Brain microvascular endothelial cell (primary cell): Measurements from ENCODE around the gene MEF2C.

Experiments
- DNase-seq: peaks from one replicate; pipeline ENCODE4 v3.0.0-alpha.2; 2020
- H3K27ac ChIP-seq: fragments of 250-450 bp; sonication (Bioruptor Pico); 2 replicates; pipeline ENCODE4 v1.5.1; 2020; ENCODE audit warnings: mild to moderate bottlenecking, moderate library complexity
- H3K27me3 ChIP-seq: fragments of 250-450 bp; sonication (Bioruptor Pico); replicated peaks from 2 replicates; pipeline ENCODE4 v1.5.1; 2020; ENCODE audit warnings: mild to moderate bottlenecking
- H3K36me3 ChIP-seq: fragments of 250-450 bp; sonication (Bioruptor Pico); replicated peaks from 2 replicates; pipeline ENCODE4 v1.5.1; 2020; ENCODE audit warnings: mild to moderate bottlenecking
- H3K4me3 ChIP-seq: 2 replicates; pipeline ENCODE4 v1.5.1; 2011; ENCODE audit warnings: low read depth, mild to moderate bottlenecking, control low read depth, low read length, moderate library complexity
- in situ Hi-C: cut with HindIII; loops from 2 replicates; pipeline ENCODE4 v1.10.0; 2017; ENCODE audit warnings: low sequenced_read_pairs, low pct_ligation_motif_present
- TF ChIP-seq, protein P1 (sequence below): IDR thresholded peaks from 2 replicates; pipeline ENCODE4 v1.5.1; 2011; ENCODE audit warnings: low read depth, mild to moderate bottlenecking, moderate library complexity, low read length, control low read depth, inconsistent platforms; ENCODE audit errors: missing control alignments

MEF2C gene

DNA sequence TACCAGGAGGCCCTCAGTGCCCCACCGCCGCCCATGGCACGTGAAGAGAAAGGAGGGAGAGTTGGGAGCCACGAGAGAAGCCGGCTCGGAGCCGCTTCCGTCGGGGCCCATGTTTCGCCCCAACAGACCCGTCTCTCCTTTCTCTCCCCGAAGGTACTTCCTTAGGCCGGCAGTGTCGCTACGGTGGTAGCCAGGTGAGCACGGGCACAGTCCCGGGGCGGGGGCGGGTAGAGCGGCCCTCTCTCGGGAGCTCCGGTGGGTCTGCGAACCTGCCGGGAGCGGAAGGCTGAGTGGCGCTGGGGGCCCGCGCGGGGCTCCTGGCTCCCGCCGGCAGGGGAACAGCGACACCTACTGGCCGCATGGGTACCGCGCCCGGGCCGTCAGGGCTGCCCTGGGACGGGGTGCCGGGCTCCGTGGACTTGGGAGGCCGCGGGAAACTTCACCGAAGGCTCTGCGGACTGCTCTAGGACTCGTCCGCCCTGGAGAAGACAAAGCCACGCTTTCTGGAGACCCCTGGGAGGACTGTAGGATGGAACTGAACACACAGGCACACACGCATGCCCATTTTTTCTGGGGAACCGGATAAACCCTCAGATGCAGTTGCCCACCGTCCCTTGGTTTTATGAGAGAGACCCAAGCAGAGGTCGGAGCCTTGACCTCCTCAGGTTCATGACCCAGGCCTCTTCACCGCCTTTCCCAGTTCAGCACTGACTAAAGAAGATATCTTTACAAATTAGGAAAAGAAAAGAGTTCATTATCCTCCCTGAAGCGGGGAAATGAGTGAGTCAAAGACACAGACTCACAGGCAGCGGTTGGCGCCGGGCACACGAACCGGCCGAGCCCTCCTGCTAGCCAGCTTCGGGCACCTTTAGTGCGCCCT, 202.5 kb downstream of the MEF2C start:
- peak overlapping the region; percentile 57 for H3K4me3 ChIP-seq
- TF ChIP-seq, protein P1, sequence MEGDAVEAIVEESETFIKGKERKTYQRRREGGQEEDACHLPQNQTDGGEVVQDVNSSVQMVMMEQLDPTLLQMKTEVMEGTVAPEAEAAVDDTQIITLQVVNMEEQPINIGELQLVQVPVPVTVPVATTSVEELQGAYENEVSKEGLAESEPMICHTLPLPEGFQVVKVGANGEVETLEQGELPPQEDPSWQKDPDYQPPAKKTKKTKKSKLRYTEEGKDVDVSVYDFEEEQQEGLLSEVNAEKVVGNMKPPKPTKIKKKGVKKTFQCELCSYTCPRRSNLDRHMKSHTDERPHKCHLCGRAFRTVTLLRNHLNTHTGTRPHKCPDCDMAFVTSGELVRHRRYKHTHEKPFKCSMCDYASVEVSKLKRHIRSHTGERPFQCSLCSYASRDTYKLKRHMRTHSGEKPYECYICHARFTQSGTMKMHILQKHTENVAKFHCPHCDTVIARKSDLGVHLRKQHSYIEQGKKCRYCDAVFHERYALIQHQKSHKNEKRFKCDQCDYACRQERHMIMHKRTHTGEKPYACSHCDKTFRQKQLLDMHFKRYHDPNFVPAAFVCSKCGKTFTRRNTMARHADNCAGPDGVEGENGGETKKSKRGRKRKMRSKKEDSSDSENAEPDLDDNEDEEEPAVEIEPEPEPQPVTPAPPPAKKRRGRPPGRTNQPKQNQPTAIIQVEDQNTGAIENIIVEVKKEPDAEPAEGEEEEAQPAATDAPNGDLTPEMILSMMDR, result peak; percentile 77
- H3K36me3 ChIP-seq, result no peaks in the 10 kb centered on the region
- H3K27ac ChIP-seq, result no peak overlapping the region
- no peak for DNase-seq
- in situ Hi-C loops, result loop anchor here (10.0 kb wide), 2 partner anchors 536 to 896 kb away; no protein-coding TSS in a partner anchor
- peaks cover 95% of the 10 kb centered on the region for H3K27me3 ChIP-seq

DNA sequence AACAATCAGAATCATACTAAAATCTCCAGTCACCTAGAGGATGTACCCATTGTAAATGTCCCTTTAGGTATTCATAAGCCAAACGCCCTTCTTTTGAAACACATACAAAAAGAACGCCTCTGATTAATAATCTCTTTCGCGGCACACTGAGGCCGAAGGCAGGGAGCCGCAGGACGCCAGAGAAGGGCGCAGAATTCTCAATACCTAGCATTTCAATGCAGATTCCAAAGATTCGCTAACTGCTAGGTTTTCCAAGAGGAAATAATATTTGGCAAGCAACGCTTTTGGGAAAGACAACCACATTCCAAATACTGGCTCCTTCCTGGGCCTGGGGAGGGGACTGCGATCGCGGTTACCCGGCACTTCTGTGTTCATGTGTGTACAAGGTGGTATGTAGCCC, 203.3 kb downstream of the MEF2C start:
- Histone ChIP-seq H3K4me3 (no peak overlapping the region), H3K36me3 (no peaks in the 10 kb centered on the region), H3K27me3 (peaks cover 95% of the 10 kb centered on the region), H3K27ac (no peak overlapping the region)
- TF ChIP-seq, protein P1, result no peak
- in situ Hi-C loops, result loop anchor here (10.0 kb wide), 2 partner anchors 535 to 895 kb away; no protein-coding TSS in a partner anchor
- no peak for DNase-seq

DNA sequence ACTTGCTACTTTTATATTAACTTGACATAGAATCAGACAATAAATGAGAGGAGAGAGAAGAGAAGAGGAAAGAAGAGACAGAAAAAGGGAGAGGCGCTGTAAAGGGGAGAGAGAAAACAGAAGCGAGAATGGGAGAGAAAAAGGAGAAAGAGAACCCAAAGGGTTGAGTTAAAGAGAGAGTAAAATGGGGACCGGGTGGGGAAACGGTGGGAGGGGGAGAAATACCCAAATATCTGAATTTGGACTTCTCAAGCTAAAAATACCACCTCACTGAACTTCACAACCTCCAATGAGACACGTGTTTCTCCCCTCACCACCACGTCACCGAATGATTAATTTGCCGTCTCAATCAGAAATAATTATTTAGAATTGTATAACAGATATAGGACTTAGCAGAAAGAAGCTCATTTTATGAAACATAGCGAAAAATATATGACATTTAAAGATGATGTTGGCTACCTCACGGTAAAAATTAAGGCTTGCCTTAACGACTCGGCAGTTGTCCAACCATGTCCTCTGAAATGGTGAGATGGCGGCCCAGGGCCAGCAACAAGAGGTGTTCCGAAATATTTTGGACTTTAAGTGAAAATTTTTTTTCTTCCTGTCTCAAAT, 204.1 kb downstream of the MEF2C start:
- H3K27ac ChIP-seq, result no peak overlapping the region
- H3K4me3 ChIP-seq, result peak overlapping the region; percentile 50
- H3K36me3 ChIP-seq, result no peaks in the 10 kb centered on the region
- in situ Hi-C loops, result no loop called here
- H3K27me3 ChIP-seq, result peaks cover 95% of the 10 kb centered on the region
- TF ChIP-seq, protein P1, result no peak
- DNase-seq, result no peak

DNA sequence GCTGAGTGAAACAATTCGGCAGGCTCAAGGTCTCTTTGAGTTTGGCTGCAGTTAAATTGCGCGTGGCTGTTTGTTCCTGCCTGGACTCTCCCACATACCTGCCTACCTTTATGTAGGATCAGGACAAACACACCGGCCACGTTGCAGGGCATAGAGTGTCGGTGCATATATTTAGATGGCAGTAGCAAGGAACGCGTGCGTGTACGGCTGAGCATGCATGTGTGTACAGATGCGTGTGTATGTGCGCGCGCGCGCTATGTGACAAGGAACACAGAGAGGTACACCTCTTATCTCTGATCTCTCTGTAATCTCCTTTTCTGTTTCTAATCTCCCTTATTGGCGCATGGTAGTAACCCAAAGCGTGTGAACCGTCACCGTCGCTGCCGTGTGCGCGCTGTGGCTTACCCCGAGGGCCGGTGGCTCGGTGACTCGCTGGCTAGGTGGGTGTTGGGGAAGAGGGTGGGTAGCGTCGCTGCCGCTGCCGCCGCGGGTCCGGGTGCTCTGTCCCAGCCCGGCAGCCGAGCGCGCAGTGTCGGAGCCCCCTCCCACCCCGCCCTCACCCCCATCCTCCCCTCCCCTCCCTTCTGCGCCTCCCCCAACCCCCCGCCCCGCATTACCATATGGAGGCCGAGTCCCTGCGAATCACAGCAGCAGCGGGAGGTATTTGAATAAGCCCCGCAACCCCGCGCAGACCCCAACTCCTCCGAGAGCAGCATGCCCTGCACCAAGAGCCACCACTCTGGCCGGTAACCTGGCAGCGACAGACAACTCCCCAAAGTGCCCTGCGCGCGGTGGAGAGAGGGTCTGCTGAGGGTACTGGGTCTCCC, 204.8 kb downstream of the MEF2C start:
- in situ Hi-C loops, result no loop called here
- Histone ChIP-seq H3K27ac (no peak overlapping the region), H3K27me3 (peaks cover 95% of the 10 kb centered on the region), H3K4me3 (peak overlapping the region; percentile 50), H3K36me3 (no peaks in the 10 kb centered on the region)
- no peak for DNase-seq
- TF ChIP-seq, protein P1, result no peak

DNA sequence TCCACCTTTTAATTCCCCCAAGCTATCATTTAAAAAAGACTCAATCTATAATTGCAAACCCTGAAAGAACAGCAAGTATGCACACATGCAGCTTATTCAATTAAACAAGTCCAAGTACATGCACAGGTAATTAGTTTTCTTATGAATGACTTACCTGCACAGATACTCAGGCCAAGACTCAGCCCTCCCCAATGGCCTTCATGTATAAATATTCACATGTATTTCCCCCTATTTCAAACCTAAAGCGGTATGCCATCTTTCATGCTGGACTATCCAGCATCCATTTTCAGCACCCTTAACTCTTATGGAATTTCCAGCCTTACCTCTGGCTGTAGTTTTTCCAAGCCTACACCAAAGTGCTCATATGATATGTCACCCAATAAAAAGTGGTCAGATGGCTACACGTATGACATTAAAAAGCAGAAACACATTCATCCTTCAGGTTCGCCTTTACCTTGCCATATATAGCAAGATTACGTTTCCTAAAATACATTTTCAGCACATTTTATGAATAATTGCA, 205.5 kb downstream of the MEF2C start:
- H3K4me3 ChIP-seq, result no peak overlapping the region
- no peak overlapping the region for H3K27ac ChIP-seq
- in situ Hi-C loops, result no loop called here
- TF ChIP-seq, protein P1, result no peak
- H3K27me3 ChIP-seq, result peaks cover 95% of the 10 kb centered on the region
- DNase-seq, result no peak
- no peaks in the 10 kb centered on the region for H3K36me3 ChIP-seq
